GM21526 (cell line): Measurements from ENCODE around the gene SHMT2.

ENCODE experiments used
- ATAC-seq: cut with Tn5 transposase; IDR thresholded peaks from one replicate; pipeline ENCODE4 v1.9.1; 2021; ENCODE audit warnings: moderate library complexity; ENCODE audit not compliant: unreplicated experiment, low FRiP score

Gene SHMT2

GRCh38 chr12:57196439-57196838, 33.1 kb upstream of the SHMT2 start:
- no peak for ATAC-seq

- ATAC-seq, result no peak
Measured at GRCh38 chr12:57196956-57197355, 32.6 kb upstream of the SHMT2 start.

GRCh38 chr12:57198329-57198728, 31.2 kb upstream of the SHMT2 start:
- no peak for ATAC-seq

- ATAC-seq, result no peak
Measured at GRCh38 chr12:57199191-57199590, 30.3 kb upstream of the SHMT2 start.

- ATAC-seq, result no peak
Measured at GRCh38 chr12:57200497-57200896, 29.0 kb upstream of the SHMT2 start.

- no peak for ATAC-seq
Measured at GRCh38 chr12:57201219-57201618, 28.3 kb upstream of the SHMT2 start.

GRCh38 chr12:57201631-57202030, 27.9 kb upstream of the SHMT2 start:
- no peak for ATAC-seq

GRCh38 chr12:57202321-57202720, 27.2 kb upstream of the SHMT2 start:
- ATAC-seq, result no peak

GRCh38 chr12:57203201-57203600, 26.3 kb upstream of the SHMT2 start:
- ATAC-seq, result no peak

- no peak for ATAC-seq
Measured at GRCh38 chr12:57203791-57204190, 25.7 kb upstream of the SHMT2 start.

- ATAC-seq, result no peak
Measured at GRCh38 chr12:57204454-57204853, 25.1 kb upstream of the SHMT2 start.

GRCh38 chr12:57205186-57205585, 24.3 kb upstream of the SHMT2 start:
- no peak for ATAC-seq

- ATAC-seq, result no peak
Measured at GRCh38 chr12:57205931-57206330, 23.6 kb upstream of the SHMT2 start.

- no peak for ATAC-seq
Measured at GRCh38 chr12:57207731-57208630, 21.5 kb upstream of the SHMT2 start.

- ATAC-seq, result no peak
Measured at GRCh38 chr12:57208631-57209282, 20.8 kb upstream of the SHMT2 start.

GRCh38 chr12:57209916-57210315, 19.6 kb upstream of the SHMT2 start:
- no peak for ATAC-seq

- ATAC-seq, result no peak
Measured at GRCh38 chr12:57210461-57210860, 19.1 kb upstream of the SHMT2 start.

GRCh38 chr12:57210926-57211692, 18.4 kb upstream of the SHMT2 start:
- no peak for ATAC-seq

- no peak for ATAC-seq
Measured at GRCh38 chr12:57211791-57212700, 17.5 kb upstream of the SHMT2 start.

- no peak for ATAC-seq
Measured at GRCh38 chr12:57212701-57213057, 16.8 kb upstream of the SHMT2 start.
